GM21723 (cell line): Measurements from ENCODE around the gene KCNT2.
"Not testable (repeated sequence)": the region's sequence is repeated elsewhere in the genome, so short reads cannot be mapped to it uniquely, and the experiment has no call there.

Experiments used
- ATAC-seq: cut with Tn5 transposase; IDR thresholded peaks from one replicate; pipeline ENCODE4 v1.9.1; 2021; ENCODE audit warnings: mild to moderate bottlenecking, moderate library complexity; ENCODE audit not compliant: unreplicated experiment

Gene KCNT2

GRCh38 chr1:196608390-196609369 lies at the start of gene KCNT2:
KCNT2 (minus strand) TSS chr1:196608440; CDS start chr1:196608309, 131 bp downstream.
- ATAC-seq, result no peak

GRCh38 chr1:196655494-196655893 lies 47.3 kb upstream of the KCNT2 start:
- ATAC-seq, result no peak

GRCh38 chr1:196655071-196655470 lies 46.8 kb upstream of the KCNT2 start:
- ATAC-seq, result no peak

- no peak for ATAC-seq
Observed at GRCh38 chr1:196654271-196654670, 46.0 kb upstream of the KCNT2 start.

- ATAC-seq, result no peak
Observed at GRCh38 chr1:196651637-196652215, 43.5 kb upstream of the KCNT2 start, which contains the start of gene CFH. CFH (plus strand) TSS chr1:196652043; CDS start chr1:196652118, 75 bp downstream.

GRCh38 chr1:196651079-196651478 lies 42.8 kb upstream of the KCNT2 start:
- ATAC-seq, result no peak

GRCh38 chr1:196650403-196650802 lies 42.2 kb upstream of the KCNT2 start:
- no peak for ATAC-seq

- no peak for ATAC-seq
Observed at GRCh38 chr1:196649990-196650389, 41.8 kb upstream of the KCNT2 start.

- no peak for ATAC-seq
Observed at GRCh38 chr1:196640976-196641375, 32.7 kb upstream of the KCNT2 start.

GRCh38 chr1:196639291-196639690 lies 31.1 kb upstream of the KCNT2 start:
- not testable (repeated sequence) for ATAC-seq

GRCh38 chr1:196638466-196638865 lies 30.2 kb upstream of the KCNT2 start:
- ATAC-seq, result no peak

- no peak for ATAC-seq
Observed at GRCh38 chr1:196637606-196638005, 29.4 kb upstream of the KCNT2 start.

- ATAC-seq, result no peak
Observed at GRCh38 chr1:196628838-196629237, 20.6 kb upstream of the KCNT2 start.

- ATAC-seq, result no peak
Observed at GRCh38 chr1:196623079-196623478, 14.8 kb upstream of the KCNT2 start.

- no peak for ATAC-seq
Observed at GRCh38 chr1:196619721-196620120, 11.5 kb upstream of the KCNT2 start.

GRCh38 chr1:196611873-196612272 lies 3.6 kb upstream of the KCNT2 start:
- ATAC-seq, result no peak

- ATAC-seq, result no peak
Observed at GRCh38 chr1:196609370-196609737, 1.1 kb upstream of the KCNT2 start.

- ATAC-seq, result no peak
Observed at GRCh38 chr1:196607981-196608380, 259 bp downstream of the KCNT2 start.

- no peak for ATAC-seq
Observed at GRCh38 chr1:196603651-196604050, 4.6 kb downstream of the KCNT2 start.

GRCh38 chr1:196598942-196599748 lies 9.1 kb downstream of the KCNT2 start:
- no peak for ATAC-seq

- no peak for ATAC-seq
Observed at GRCh38 chr1:196594700-196595099, 13.5 kb downstream of the KCNT2 start.
